WTC11 (cell line): ENCODE data around the gene TMC3. TPM values are rescaled to one million over a fixed set of nuclear protein-coding genes. Genes with fewer than 3 reads are reported as not detected.

Experiments used
- ATAC-seq: fragments of 200-7000 bp; cut with Tn5 transposase; 2 replicates; pipeline ENCODE4 v1.10.0; 2021; ENCODE audit warnings: mild to moderate bottlenecking, moderate library complexity
- CTCF ChIA-PET: fragments of 300-600 bp; sonication (Branson Sonifier 250); formaldehyde crosslinking; loops from one replicate; lab custom pipeline; 2021; ENCODE audit warnings: antibody characterized with exemption; lab: Charles Lee
- POLR2A ChIA-PET: fragments of 350-600 bp; sonication (Branson Sonifier 250); formaldehyde crosslinking; loops from one replicate; lab custom pipeline; 2021; ENCODE audit warnings: antibody characterized with exemption; lab: Charles Lee
- DNase-seq: peaks from one replicate; pipeline ENCODE4 v3.0.0; 2021; ENCODE audit warnings: low spot score
- H3K27ac Mint-ChIP-seq: 2 replicates; pipeline ENCODE4 v1.8.0; 2021; ENCODE audit warnings: mixed read lengths
- H3K27me3 Mint-ChIP-seq: 2 replicates; pipeline ENCODE4 v1.8.0; 2021; ENCODE audit warnings: low read depth, mild to moderate bottlenecking, moderate library complexity, mixed read lengths
- H3K36me3 Mint-ChIP-seq: 2 replicates; pipeline ENCODE4 v1.8.0; 2021; ENCODE audit warnings: mixed read lengths
- H3K4me1 Mint-ChIP-seq: 2 replicates; pipeline ENCODE4 v1.8.0; 2022; ENCODE audit warnings: mixed read lengths
- H3K4me3 Mint-ChIP-seq: 2 replicates; pipeline ENCODE4 v1.8.0; 2021; ENCODE audit warnings: mild to moderate bottlenecking, moderate library complexity, mixed read lengths
- H3K9me3 Mint-ChIP-seq: 2 replicates; pipeline ENCODE4 v1.8.0; 2021; ENCODE audit warnings: mixed read lengths
- CBFB ChIP-seq: sonication (generic); formaldehyde crosslinking; IDR thresholded peaks from 2 replicates; pipeline ENCODE4 v1.8.1; 2022; ENCODE audit warnings: mild to moderate bottlenecking, low read depth, missing genetic modification reagents
- CREM ChIP-seq: sonication (generic); formaldehyde crosslinking; IDR thresholded peaks from 2 replicates; pipeline ENCODE4 v1.8.1; 2022; ENCODE audit warnings: mild to moderate bottlenecking, missing genetic modification reagents, moderate library complexity
- EMX1 ChIP-seq: fragments of 250-450 bp; sonication (Bioruptor Pico); IDR thresholded peaks from 2 replicates; pipeline ENCODE4 v1.8.0; 2021; ENCODE audit warnings: mild to moderate bottlenecking
- ERG ChIP-seq: fragments of 250-450 bp; sonication (Bioruptor Pico); IDR thresholded peaks from 2 replicates; pipeline ENCODE4 v1.8.0; 2021; ENCODE audit warnings: mild to moderate bottlenecking
- HMGA2 ChIP-seq: fragments of 250-450 bp; sonication (Bioruptor Pico); IDR thresholded peaks from 2 replicates; pipeline ENCODE4 v1.4.0; 2021; ENCODE audit warnings: mild to moderate bottlenecking, moderate library complexity
- HMGXB4 ChIP-seq: sonication (generic); formaldehyde crosslinking; IDR thresholded peaks from 2 replicates; pipeline ENCODE4 v1.8.1; 2023; ENCODE audit warnings: mild to moderate bottlenecking, moderate library complexity, missing genetic modification reagents
- JAZF1 ChIP-seq: fragments of 250-450 bp; sonication (Bioruptor Pico); IDR thresholded peaks from 2 replicates; pipeline ENCODE4 v1.9.0; 2021; ENCODE audit warnings: moderate library complexity, mild to moderate bottlenecking, inconsistent platforms
- NR2C2 ChIP-seq: sonication (generic); formaldehyde crosslinking; IDR thresholded peaks from 2 replicates; pipeline ENCODE4 v1.8.0; 2022; ENCODE audit warnings: mild to moderate bottlenecking, missing genetic modification reagents
- SMAD3 ChIP-seq: sonication (generic); formaldehyde crosslinking; IDR thresholded peaks from 2 replicates; pipeline ENCODE4 v1.8.0; 2022; ENCODE audit warnings: missing genetic modification reagents, mild to moderate bottlenecking, borderline replicate concordance
- SMAD4 ChIP-seq: sonication (generic); formaldehyde crosslinking; IDR thresholded peaks from 2 replicates; pipeline ENCODE4 v1.8.0; 2022; ENCODE audit warnings: mild to moderate bottlenecking, missing genetic modification reagents
- TEAD1 ChIP-seq: sonication (generic); formaldehyde crosslinking; IDR thresholded peaks from 2 replicates; pipeline ENCODE4 v1.8.0; 2022; ENCODE audit warnings: mild to moderate bottlenecking, missing genetic modification reagents
- ZMAT4 ChIP-seq: fragments of 250-450 bp; sonication (Bioruptor Pico); IDR thresholded peaks from 2 replicates; pipeline ENCODE4 v1.9.0; 2021; ENCODE audit warnings: mild to moderate bottlenecking
- ZNF121 ChIP-seq: sonication (generic); formaldehyde crosslinking; IDR thresholded peaks from 2 replicates; pipeline ENCODE4 v1.8.0; 2023; ENCODE audit warnings: missing genetic modification reagents
- ZNF138 ChIP-seq: sonication (generic); formaldehyde crosslinking; conservative IDR thresholded peaks from 2 replicates; pipeline ENCODE4 v1.8.1; 2022; ENCODE audit warnings: mild to moderate bottlenecking, moderate library complexity, missing genetic modification reagents
- total RNA-seq: library from RNA; stranded (reverse); gene quantifications from 3 replicates; pipeline ENCODE4 v1.2.3, GENCODE V29; 2021
- TF ChIP-seq, protein P1 (sequence below): sonication (generic); formaldehyde crosslinking; conservative IDR thresholded peaks from 2 replicates; pipeline ENCODE4 v1.8.1; 2022; ENCODE audit warnings: mild to moderate bottlenecking, missing genetic modification reagents
- TF ChIP-seq, protein P2 (sequence below): sonication (generic); formaldehyde crosslinking; IDR thresholded peaks from 2 replicates; pipeline ENCODE4 v1.8.1; 2023; ENCODE audit warnings: mild to moderate bottlenecking, missing genetic modification reagents
- TF ChIP-seq, protein P3 (sequence below): sonication (generic); formaldehyde crosslinking; IDR thresholded peaks from 2 replicates; pipeline ENCODE4 v1.8.0; 2022; ENCODE audit warnings: mild to moderate bottlenecking, missing genetic modification reagents

TMC3 gene
- total RNA-seq, 1 experiment from 2014 or later, result not detected

- ChIA-PET POLR2A (no interaction called here), CTCF (interaction anchor here (1.1 to 1.7 kb wide), 3 partner anchors 21 to 31 kb away, joined by 3 to 7 read pairs (median 5); partner anchors contain the start of gene STARD5)
- H3K27ac Mint-ChIP-seq, result no peak overlapping the region
- H3K9me3 Mint-ChIP-seq, result no peaks in the 10 kb centered on the region
- no peak overlapping the region for H3K4me3 Mint-ChIP-seq
- H3K4me1 Mint-ChIP-seq, result peaks cover 25% of the 10 kb centered on the region
- peaks cover 8% of the 10 kb centered on the region for H3K27me3 Mint-ChIP-seq
- H3K36me3 Mint-ChIP-seq, result no peaks in the 10 kb centered on the region
- no peak for TF ChIP-seq SMAD4 (CRISPR knock-in tag)
- ATAC-seq (peak; percentile 32; the same call in 1 of the 2 replicates), DNase-seq (no peak)
Observed at GRCh38 chr15:81296673-81297072, 77.3 kb downstream of the TMC3 start.

DNA sequence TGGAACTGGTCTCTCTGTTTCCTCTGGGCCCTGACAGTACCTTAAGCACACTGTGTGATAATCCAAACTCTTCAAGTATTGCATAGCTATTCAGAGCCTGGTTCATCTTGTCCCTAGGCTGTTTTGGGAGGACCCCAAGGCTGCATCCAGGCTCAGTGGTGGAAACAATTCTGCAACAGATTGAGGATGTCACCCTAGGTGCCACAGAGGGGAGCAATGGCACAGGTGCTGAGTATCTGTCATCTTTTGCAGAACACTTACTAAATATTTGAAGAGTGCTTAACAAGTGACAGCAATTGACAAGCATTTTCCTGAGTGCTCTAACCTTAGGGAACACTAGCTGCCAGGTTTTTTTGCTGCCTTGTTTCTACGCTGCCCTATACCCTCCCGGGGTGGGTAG lies 77.8 kb downstream of the TMC3 start:
- H3K4me3 Mint-ChIP-seq, result no peak overlapping the region
- ATAC-seq, result no peak
- DNase-seq, result no peak
- TF ChIP-seq ERG (CRISPR knock-in tag) (no peak), EMX1 (no peak), TEAD1 (no peak), ZNF138 (CRISPR knock-in tag) (no peak), CBFB (CRISPR knock-in tag) (no peak), SMAD3 (CRISPR knock-in tag) (no peak), ZMAT4 (no peak), HMGA2 (CRISPR knock-in tag) (no peak), NR2C2 (CRISPR knock-in tag) (no peak), CREM (CRISPR knock-in tag) (no peak), ZNF121 (CRISPR knock-in tag) (no peak), JAZF1 (CRISPR knock-in tag) (no peak), HMGXB4 (CRISPR knock-in tag) (no peak)
- TF ChIP-seq, protein P1, sequence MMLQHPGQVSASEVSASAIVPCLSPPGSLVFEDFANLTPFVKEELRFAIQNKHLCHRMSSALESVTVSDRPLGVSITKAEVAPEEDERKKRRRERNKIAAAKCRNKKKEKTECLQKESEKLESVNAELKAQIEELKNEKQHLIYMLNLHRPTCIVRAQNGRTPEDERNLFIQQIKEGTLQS (CRISPR knock-in tag), result no peak
- TF ChIP-seq, protein P2, sequence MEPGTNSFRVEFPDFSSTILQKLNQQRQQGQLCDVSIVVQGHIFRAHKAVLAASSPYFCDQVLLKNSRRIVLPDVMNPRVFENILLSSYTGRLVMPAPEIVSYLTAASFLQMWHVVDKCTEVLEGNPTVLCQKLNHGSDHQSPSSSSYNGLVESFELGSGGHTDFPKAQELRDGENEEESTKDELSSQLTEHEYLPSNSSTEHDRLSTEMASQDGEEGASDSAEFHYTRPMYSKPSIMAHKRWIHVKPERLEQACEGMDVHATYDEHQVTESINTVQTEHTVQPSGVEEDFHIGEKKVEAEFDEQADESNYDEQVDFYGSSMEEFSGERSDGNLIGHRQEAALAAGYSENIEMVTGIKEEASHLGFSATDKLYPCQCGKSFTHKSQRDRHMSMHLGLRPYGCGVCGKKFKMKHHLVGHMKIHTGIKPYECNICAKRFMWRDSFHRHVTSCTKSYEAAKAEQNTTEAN (CRISPR knock-in tag), result no peak
- TF ChIP-seq, protein P3, sequence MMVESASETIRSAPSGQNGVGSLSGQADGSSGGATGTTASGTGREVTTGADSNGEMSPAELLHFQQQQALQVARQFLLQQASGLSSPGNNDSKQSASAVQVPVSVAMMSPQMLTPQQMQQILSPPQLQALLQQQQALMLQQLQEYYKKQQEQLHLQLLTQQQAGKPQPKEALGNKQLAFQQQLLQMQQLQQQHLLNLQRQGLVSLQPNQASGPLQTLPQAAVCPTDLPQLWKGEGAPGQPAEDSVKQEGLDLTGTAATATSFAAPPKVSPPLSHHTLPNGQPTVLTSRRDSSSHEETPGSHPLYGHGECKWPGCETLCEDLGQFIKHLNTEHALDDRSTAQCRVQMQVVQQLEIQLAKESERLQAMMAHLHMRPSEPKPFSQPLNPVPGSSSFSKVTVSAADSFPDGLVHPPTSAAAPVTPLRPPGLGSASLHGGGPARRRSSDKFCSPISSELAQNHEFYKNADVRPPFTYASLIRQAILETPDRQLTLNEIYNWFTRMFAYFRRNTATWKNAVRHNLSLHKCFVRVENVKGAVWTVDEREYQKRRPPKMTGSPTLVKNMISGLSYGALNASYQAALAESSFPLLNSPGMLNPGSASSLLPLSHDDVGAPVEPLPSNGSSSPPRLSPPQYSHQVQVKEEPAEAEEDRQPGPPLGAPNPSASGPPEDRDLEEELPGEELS (CRISPR knock-in tag), result no peak
- TF ChIP-seq, all 79 proteins: peak for 0
- H3K27ac Mint-ChIP-seq, result no peak overlapping the region
- no peaks in the 10 kb centered on the region for H3K9me3 Mint-ChIP-seq
- peaks cover 8% of the 10 kb centered on the region for H3K27me3 Mint-ChIP-seq
- ChIA-PET CTCF (interaction anchor here (1.2 to 2.9 kb wide), 3 partner anchors 21 to 30 kb away, joined by 5 to 13 read pairs (median 7); no protein-coding TSS in a partner anchor), POLR2A (no interaction called here)
- H3K4me1 Mint-ChIP-seq, result peaks cover 25% of the 10 kb centered on the region
- H3K36me3 Mint-ChIP-seq, result no peaks in the 10 kb centered on the region
